OCI-LY3 (cell line): ENCODE measurements around the gene C2orf76.
A peak's percentile ranks its signal among the peaks of the same experiment; 100 is the strongest.

ENCODE experiments used
- H2AFZ ChIP-seq: fragments of 200-600, 300-600 bp; shearing (Covaris generic); 2 replicates; pipeline ENCODE4 v1.6.0; 2014; ENCODE audit warnings: antibody characterized with exemption, low read depth, low read length
- H3K27ac ChIP-seq: fragments of 200-600, 300-600 bp; sonication (generic); 2 replicates; pipeline ENCODE4 v1.5.1; 2014; ENCODE audit warnings: mild to moderate bottlenecking, low read length, moderate library complexity, mixed read lengths
- H3K27me3 ChIP-seq: fragments of 200-600, 300-600 bp; sonication (generic); 2 replicates; pipeline ENCODE4 v1.6.1; 2014; ENCODE audit warnings: low read depth, low read length, mixed read lengths
- H3K36me3 ChIP-seq: fragments of 200-600, 300-600 bp; sonication (generic); replicated peaks from 2 replicates; pipeline ENCODE3; 2014; ENCODE audit warnings: low read depth, low read length, mixed read lengths
- H3K4me1 ChIP-seq: fragments of 300-600, 200-600 bp; sonication (generic); 2 replicates; pipeline ENCODE4 v1.6.1; 2014; ENCODE audit warnings: low read length, mixed read lengths
- H3K4me2 ChIP-seq: fragments of 200-600, 300-600 bp; sonication (generic); 2 replicates; pipeline ENCODE4 v1.6.1; 2014; ENCODE audit warnings: low read length, mixed read lengths
- H3K4me3 ChIP-seq: fragments of 300-600, 200-600 bp; sonication (generic); 2 replicates; pipeline ENCODE4 v1.5.1; 2014; ENCODE audit warnings: antibody characterized with exemption, mild to moderate bottlenecking, low read length, moderate library complexity
- H3K79me2 ChIP-seq: fragments of 300-600, 200-600 bp; shearing (Covaris generic); 2 replicates; pipeline ENCODE4 v1.6.1; 2014; ENCODE audit warnings: mild to moderate bottlenecking, low read length, mixed read lengths
- H3K9ac ChIP-seq: fragments of 300-600, 200-600 bp; shearing (Covaris generic); 2 replicates; pipeline ENCODE4 v1.6.0; 2014; ENCODE audit warnings: mild to moderate bottlenecking, low read length, moderate library complexity
- H3K9me3 ChIP-seq: fragments of 200-600, 300-600 bp; shearing (Covaris generic); 2 replicates; pipeline ENCODE4 v1.6.1; 2014; ENCODE audit warnings: low read length, mixed read lengths; ENCODE audit not compliant: insufficient read depth
- H4K20me1 ChIP-seq: fragments of 200-600, 300-600 bp; sonication (generic); 2 replicates; pipeline ENCODE4 v1.6.1; 2016; ENCODE audit warnings: low read length, mixed read lengths; ENCODE audit not compliant: insufficient read depth
- EZH2phosphoT487 ChIP-seq: fragments of 200-600 bp; shearing (Covaris generic); IDR thresholded peaks from 2 replicates; pipeline ENCODE4 v1.6.1; 2018; ENCODE audit warnings: antibody characterized with exemption, mixed run types, low read depth
- TF ChIP-seq, protein P1 (sequence below): fragments of 200-600, 300-600 bp; sonication (generic); IDR thresholded peaks from 2 replicates; pipeline ENCODE4 v1.5.1; 2014; ENCODE audit warnings: antibody characterized with exemption, low read length, low read depth

The C2orf76 gene

DNA sequence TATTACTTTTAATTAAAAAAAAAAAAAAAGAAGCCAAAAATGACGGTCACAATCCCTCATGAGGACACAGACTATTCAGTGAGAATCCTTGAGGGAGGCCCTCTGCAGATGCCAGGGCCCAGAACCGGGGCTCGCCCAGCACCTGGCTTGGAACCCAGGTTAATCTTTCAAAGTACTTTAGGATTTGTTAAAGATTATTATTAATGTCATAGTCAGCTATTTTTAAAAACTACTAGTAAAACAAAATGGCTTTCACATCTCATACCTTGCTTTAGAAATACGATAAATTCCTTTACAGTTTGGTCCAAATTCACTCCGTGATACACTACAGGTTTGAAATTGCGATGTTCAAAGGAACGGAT, 27.1 kb downstream of the C2orf76 start:
- Histone ChIP-seq H3K9me3 (no peaks in the 10 kb centered on the region), H3K27me3 (no peaks in the 10 kb centered on the region), H3K36me3 (no peaks in the 10 kb centered on the region), H3K4me3 (peak overlapping the region; percentile 26; the same call in 1 of the 2 replicates), H2AFZ (peak overlapping the region; percentile 36; the same call in 1 of the 2 replicates), H4K20me1 (no peaks in the 10 kb centered on the region), H3K9ac (no peak overlapping the region), H3K4me2 (peak overlapping the region; percentile 44), H3K4me1 (peaks cover 14% of the 10 kb centered on the region), H3K79me2 (no peaks in the 10 kb centered on the region), H3K27ac (no peak overlapping the region)
- TF ChIP-seq EZH2phosphoT487: no peak
- TF ChIP-seq, protein P1, sequence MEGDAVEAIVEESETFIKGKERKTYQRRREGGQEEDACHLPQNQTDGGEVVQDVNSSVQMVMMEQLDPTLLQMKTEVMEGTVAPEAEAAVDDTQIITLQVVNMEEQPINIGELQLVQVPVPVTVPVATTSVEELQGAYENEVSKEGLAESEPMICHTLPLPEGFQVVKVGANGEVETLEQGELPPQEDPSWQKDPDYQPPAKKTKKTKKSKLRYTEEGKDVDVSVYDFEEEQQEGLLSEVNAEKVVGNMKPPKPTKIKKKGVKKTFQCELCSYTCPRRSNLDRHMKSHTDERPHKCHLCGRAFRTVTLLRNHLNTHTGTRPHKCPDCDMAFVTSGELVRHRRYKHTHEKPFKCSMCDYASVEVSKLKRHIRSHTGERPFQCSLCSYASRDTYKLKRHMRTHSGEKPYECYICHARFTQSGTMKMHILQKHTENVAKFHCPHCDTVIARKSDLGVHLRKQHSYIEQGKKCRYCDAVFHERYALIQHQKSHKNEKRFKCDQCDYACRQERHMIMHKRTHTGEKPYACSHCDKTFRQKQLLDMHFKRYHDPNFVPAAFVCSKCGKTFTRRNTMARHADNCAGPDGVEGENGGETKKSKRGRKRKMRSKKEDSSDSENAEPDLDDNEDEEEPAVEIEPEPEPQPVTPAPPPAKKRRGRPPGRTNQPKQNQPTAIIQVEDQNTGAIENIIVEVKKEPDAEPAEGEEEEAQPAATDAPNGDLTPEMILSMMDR: no peak

DNA sequence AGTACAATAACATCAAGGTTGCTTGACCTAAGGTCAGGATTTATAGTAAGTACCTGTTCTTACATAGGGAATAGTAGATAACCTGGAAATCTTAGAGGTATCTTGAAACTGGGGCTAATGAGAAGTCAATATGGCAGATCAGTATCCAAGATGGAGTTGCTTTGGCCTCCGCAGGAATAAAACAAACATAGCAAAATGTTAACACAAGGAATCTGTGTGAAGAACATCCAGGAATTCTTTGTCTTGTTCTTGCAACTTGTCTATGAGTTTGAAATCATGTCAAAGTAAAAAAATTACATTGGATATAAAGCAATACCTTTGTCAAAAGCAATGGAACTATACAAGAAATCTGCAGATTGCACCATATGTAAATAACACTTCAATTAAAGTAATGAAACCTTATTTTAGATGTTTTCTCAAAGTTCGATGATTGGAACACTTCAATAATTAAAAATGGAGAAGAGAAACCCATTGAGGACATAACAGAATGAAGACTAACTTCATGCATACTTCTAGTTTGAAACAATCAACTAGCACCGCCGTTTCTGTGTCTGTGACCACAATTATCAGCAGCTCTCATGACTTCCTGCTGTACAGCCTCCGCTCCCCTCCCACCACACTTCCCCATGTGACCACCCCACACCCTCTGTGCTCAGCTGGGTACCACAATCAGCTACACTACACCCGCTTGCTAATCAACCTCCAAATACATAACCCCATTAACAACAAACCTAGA, 27.6 kb downstream of the C2orf76 start:
- no peaks in the 10 kb centered on the region for H3K79me2 ChIP-seq
- H3K4me2 ChIP-seq: peak overlapping the region; percentile 44
- H3K27ac ChIP-seq: no peak overlapping the region
- H3K36me3 ChIP-seq: no peaks in the 10 kb centered on the region
- no peaks in the 10 kb centered on the region for H3K27me3 ChIP-seq
- no peaks in the 10 kb centered on the region for H3K9me3 ChIP-seq
- no peak overlapping the region for H3K9ac ChIP-seq
- TF ChIP-seq, protein P1: no peak
- no peak for TF ChIP-seq EZH2phosphoT487
- H4K20me1 ChIP-seq: no peaks in the 10 kb centered on the region
- peaks cover 14% of the 10 kb centered on the region for H3K4me1 ChIP-seq
- peak overlapping the region; percentile 86 for H2AFZ ChIP-seq
- peak overlapping the region; percentile 26 for H3K4me3 ChIP-seq

DNA sequence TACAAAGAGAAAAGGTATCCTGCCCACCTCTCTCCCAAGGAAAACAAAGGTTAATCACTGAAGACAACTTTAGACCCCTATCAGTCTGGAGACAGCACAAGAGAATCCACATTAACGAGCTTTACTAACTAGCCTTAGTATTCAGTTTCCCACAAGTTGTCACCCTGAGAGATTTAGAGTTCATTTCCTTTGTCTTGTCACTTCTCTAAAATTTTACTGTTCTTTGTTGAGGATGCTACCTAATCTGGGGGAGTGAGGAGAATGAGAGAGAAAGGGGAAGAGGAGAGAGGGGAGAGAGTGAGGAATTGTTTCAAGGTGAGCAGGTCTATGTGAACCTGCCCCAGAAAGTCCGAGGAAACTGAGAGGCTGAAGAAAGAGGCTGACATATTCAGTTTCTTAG, 28.4 kb downstream of the C2orf76 start:
- H3K4me2 ChIP-seq: no peak overlapping the region
- H3K4me3 ChIP-seq: no peak overlapping the region
- TF ChIP-seq, protein P1: no peak
- TF ChIP-seq EZH2phosphoT487: no peak
- peaks cover 14% of the 10 kb centered on the region for H3K4me1 ChIP-seq
- no peaks in the 10 kb centered on the region for H4K20me1 ChIP-seq
- no peaks in the 10 kb centered on the region for H3K79me2 ChIP-seq
- no peaks in the 10 kb centered on the region for H3K36me3 ChIP-seq
- H3K27ac ChIP-seq: no peak overlapping the region
- no peak overlapping the region for H3K9ac ChIP-seq
- no peak overlapping the region for H2AFZ ChIP-seq
- no peaks in the 10 kb centered on the region for H3K27me3 ChIP-seq
- H3K9me3 ChIP-seq: no peaks in the 10 kb centered on the region

DNA sequence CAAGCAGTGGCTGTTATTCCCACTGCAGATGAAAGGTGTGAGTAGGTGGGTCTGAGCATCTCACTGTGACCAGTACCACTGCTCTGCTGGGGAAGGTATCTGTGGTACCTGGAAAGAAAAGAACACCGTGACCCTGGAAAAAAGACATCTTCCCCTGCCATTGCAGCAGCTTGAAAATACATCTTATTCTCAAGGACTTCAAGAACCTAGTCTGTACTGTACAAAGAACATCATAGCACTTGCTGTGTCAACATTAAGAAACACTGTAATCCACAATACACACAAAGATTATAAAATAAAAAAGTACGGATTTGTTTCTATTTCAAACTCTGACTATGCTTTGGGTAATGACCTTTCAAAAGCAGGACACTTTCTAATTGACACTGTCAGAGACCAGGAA, 28.9 kb downstream of the C2orf76 start:
- no peak overlapping the region for H3K27ac ChIP-seq
- no peaks in the 10 kb centered on the region for H3K27me3 ChIP-seq
- no peak overlapping the region for H3K9ac ChIP-seq
- H2AFZ ChIP-seq: no peak overlapping the region
- peaks cover 14% of the 10 kb centered on the region for H3K4me1 ChIP-seq
- H3K9me3 ChIP-seq: no peaks in the 10 kb centered on the region
- H3K79me2 ChIP-seq: no peaks in the 10 kb centered on the region
- no peaks in the 10 kb centered on the region for H3K36me3 ChIP-seq
- H4K20me1 ChIP-seq: no peaks in the 10 kb centered on the region
- TF ChIP-seq EZH2phosphoT487: no peak
- TF ChIP-seq, protein P1: no peak
- H3K4me3 ChIP-seq: no peak overlapping the region
- H3K4me2 ChIP-seq: no peak overlapping the region
